HFF-Myc (cell line): Measurements from ENCODE around the gene ARPP19.

Experiments used
- DNase-seq: peaks from one replicate; pipeline ENCODE4 v3.0.0-alpha.2; 2011; ENCODE audit warnings: low read depth; ENCODE audit errors: extremely low read depth
- H3K4me3 ChIP-seq: replicated peaks from 2 replicates; pipeline ENCODE4 v1.5.1; 2011; ENCODE audit warnings: low read depth, mild to moderate bottlenecking, control low read depth, low read length
- TF ChIP-seq, protein P1 (sequence below): IDR thresholded peaks from 2 replicates; pipeline ENCODE4 v1.5.1; 2012; ENCODE audit warnings: mild to moderate bottlenecking, low read depth, low read length, control low read depth; ENCODE audit errors: missing control alignments

Gene ARPP19, protein sequence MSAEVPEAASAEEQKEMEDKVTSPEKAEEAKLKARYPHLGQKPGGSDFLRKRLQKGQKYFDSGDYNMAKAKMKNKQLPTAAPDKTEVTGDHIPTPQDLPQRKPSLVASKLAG

DNA sequence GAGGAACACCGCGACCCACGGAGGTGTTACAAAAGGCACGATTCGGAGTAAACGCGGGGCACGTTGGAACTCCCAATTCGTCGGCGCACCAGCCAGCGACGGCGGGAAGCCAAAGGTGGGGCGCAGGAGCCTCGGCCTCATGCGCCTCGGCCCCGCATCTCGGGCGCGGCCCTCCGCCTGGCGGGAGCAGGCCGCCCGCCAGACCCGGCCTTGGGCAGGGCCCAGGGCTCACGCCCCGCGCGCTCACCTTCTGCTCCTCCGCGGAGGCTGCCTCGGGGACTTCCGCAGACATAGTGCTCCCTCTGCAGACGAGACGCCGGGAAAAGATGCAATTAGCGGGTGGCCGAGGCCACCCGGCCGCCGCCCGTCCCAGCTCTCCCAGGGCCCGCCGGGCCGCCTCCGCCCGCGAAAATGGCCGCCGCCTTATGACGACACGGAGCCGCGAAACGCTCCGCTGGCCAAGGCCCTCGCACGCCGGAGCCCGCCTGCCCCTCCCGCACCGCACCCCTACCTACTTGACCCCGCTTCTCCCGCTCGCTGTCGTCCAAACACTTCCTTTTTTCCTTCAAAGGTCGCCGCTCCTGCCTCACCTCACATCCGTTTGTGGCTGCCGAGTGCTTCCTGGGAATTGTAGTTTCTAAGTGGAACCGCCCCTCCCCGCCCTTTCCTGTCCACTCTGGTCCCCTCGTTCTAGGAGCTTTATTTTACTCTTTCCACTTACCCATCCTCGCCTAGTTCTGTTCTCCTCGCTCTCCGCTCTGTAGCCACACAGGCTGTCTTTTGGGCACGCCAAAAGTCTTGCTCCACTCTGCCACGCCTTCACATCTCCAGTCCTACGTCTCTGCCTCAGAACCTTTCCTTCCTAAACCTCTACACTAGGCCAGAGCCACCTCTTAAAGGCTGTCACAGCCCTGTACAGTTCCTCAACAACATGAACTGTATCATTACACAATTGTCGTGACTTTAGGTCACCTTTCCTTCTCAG is at the start of gene ARPP19:
ARPP19 (minus strand) TSS at position 430 of the 985 bp plus-strand sequence; CDS start at position 292, 138 bp downstream.
- TF ChIP-seq, protein P1, sequence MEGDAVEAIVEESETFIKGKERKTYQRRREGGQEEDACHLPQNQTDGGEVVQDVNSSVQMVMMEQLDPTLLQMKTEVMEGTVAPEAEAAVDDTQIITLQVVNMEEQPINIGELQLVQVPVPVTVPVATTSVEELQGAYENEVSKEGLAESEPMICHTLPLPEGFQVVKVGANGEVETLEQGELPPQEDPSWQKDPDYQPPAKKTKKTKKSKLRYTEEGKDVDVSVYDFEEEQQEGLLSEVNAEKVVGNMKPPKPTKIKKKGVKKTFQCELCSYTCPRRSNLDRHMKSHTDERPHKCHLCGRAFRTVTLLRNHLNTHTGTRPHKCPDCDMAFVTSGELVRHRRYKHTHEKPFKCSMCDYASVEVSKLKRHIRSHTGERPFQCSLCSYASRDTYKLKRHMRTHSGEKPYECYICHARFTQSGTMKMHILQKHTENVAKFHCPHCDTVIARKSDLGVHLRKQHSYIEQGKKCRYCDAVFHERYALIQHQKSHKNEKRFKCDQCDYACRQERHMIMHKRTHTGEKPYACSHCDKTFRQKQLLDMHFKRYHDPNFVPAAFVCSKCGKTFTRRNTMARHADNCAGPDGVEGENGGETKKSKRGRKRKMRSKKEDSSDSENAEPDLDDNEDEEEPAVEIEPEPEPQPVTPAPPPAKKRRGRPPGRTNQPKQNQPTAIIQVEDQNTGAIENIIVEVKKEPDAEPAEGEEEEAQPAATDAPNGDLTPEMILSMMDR, result no peak
- DNase-seq, result peak; percentile 76
- peak within 1 kb of the TSS; percentile 94 for H3K4me3 ChIP-seq

DNA sequence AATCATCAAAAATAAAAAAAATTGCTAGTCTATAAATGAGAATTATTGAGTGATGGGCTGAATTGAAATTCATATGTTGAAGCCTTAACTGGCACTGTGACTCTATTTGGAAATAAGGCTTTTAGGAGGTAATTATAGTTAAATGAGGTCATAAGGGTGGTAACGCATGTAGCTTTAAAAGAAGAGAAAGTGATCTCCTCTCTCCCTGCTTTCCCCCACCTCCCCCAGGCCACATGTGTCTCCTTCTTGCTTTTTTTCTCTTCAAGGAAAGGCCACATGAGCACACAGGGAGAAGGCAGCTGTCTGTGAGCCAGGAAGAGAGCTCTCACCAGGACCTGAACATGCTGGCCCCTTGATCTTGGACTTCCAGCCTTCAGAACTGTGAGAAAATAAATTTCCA is 48.2 kb upstream of the ARPP19 start:
- DNase-seq, result no peak

DNA sequence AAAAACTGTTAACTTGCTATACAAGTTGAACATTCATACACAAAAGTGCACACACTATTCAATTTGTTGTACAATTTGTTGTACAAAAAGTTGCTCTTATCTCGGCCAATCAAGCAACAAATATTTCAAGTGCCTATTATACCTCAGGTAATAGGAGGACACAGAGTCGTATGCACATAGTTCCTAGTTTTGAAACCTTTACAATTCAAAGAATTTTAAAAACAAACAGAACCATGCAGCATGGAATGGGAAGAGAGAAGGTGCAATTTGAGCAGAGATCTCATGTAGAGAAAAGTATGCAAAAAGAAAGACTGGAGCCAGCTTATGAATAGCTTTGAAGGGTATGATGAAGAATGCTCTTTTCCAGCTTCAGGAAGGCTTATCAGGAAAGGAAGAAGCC is 46.5 kb upstream of the ARPP19 start:
- no peak for DNase-seq
- TF ChIP-seq, protein P1, result no peak

More for the DNA sequence above, 48.2 kb upstream of the ARPP19 start:
- TF ChIP-seq, protein P1, result no peak
- H3K4me3 ChIP-seq, result no peak overlapping the region

DNA sequence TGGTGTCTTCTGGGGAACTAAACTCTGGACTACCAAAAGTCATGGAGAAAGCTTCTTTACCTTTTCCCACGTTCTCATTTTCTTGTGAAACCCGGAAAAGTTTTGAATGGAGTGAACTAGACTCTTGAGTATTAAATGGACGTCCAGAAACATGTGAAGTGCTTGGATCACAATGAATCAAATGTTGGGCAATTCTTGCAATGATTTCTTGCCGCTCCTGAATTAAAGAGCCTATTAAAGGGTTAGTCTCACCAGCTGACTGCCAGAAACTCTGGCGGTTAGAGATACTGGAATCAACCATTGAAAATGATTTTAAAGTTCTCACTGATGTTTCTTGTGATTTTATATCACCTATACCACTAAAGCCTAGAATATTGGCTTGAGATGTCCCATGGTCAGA is 40.8 kb upstream of the ARPP19 start:
- TF ChIP-seq, protein P1, result no peak
- no peak for DNase-seq
- H3K4me3 ChIP-seq, result no peak overlapping the region

More for the DNA sequence above, 46.5 kb upstream of the ARPP19 start:
- no peak overlapping the region for H3K4me3 ChIP-seq

DNA sequence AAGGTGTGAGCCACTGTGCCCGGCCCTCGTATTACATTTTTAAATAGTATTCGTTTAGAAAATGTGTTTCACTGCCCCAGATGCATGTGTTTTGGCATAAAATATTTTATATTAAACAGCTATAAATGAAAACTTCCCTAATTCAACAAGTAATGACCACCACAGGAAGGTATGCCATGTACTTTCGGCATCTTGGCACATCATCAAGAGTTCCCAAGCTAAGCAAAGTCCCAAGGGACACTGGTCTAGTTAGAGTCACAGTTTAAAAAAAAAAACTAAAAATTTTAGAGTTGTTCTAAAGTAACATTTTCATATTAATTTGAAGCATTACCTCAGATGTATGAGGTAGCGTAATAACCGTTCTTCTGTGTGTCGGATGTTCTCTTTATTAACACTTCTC is 15.6 kb upstream of the ARPP19 start:
- TF ChIP-seq, protein P1, result no peak
- H3K4me3 ChIP-seq, result no peak overlapping the region
- DNase-seq, result no peak

DNA sequence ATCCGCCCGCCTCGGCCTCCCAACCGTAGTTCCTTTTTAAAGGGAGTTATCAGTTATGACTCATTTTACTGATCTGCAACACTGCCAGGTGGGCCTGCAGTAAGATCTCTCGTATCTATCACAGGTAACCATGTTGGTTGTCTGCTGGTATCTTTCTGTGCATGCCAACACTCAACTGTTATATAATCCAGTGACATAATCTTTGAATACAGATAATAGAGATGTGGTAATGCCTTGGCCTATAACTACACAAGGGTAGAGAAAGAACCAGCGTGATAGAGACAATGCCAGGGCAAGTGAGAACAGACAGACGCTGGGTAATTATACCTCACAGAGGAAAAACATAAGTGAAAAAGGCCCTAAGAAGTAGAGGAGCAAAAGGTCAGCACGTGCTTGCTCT is 11.0 kb upstream of the ARPP19 start:
- no peak for DNase-seq
- H3K4me3 ChIP-seq, result no peak overlapping the region
- TF ChIP-seq, protein P1, result no peak
